Dedifferentiated amniotic fluid mesenchymal stem cell (primary cell): ENCODE measurements around the gene KIAA0753.

Source experiments
- DNase-seq: peaks from one replicate; pipeline ENCODE4 v3.0.0-alpha.2; 2016; ENCODE audit errors: extremely low spot score

The KIAA0753 gene

GRCh38 chr17:6569370-6570285, 70.9 kb downstream of the KIAA0753 start:
- DNase-seq = no peak

GRCh38 chr17:6568184-6568758, 72.2 kb downstream of the KIAA0753 start:
- no peak for DNase-seq

GRCh38 chr17:6567528-6568183, 72.9 kb downstream of the KIAA0753 start:
- peak; percentile 65 for DNase-seq

GRCh38 chr17:6561446-6561845, 79.1 kb downstream of the KIAA0753 start:
- DNase-seq = no peak

GRCh38 chr17:6560496-6560895, 80.0 kb downstream of the KIAA0753 start:
- no peak for DNase-seq

GRCh38 chr17:6559753-6560215, 80.7 kb downstream of the KIAA0753 start:
- DNase-seq = no peak

GRCh38 chr17:6558932-6559752, 81.4 kb downstream of the KIAA0753 start:
- DNase-seq = no peak

GRCh38 chr17:6558276-6558675, 82.2 kb downstream of the KIAA0753 start:
- no peak for DNase-seq

GRCh38 chr17:6557040-6557438, 83.5 kb downstream of the KIAA0753 start:
- DNase-seq = no peak

GRCh38 chr17:6556121-6557039, 84.1 kb downstream of the KIAA0753 start, which contains the start of gene PITPNM3:
PITPNM3 (minus strand) TSS chr17:6556555; CDS start chr17:6556406, 149 bp downstream.
- no peak for DNase-seq

- DNase-seq = no peak
Measured at GRCh38 chr17:6555331-6556120, 85.0 kb downstream of the KIAA0753 start.

- DNase-seq = no peak
Measured at GRCh38 chr17:6554871-6555330, 85.6 kb downstream of the KIAA0753 start.

- no peak for DNase-seq
Measured at GRCh38 chr17:6554342-6554741, 86.2 kb downstream of the KIAA0753 start.

GRCh38 chr17:6551869-6552531, 88.5 kb downstream of the KIAA0753 start:
- no peak for DNase-seq

- no peak for DNase-seq
Measured at GRCh38 chr17:6551356-6551755, 89.2 kb downstream of the KIAA0753 start.

- DNase-seq = no peak
Measured at GRCh38 chr17:6549384-6550036, 91.0 kb downstream of the KIAA0753 start.

GRCh38 chr17:6548578-6549330, 91.8 kb downstream of the KIAA0753 start:
- no peak for DNase-seq

GRCh38 chr17:6548034-6548433, 92.5 kb downstream of the KIAA0753 start:
- DNase-seq = no peak
